Measurements from ENCODE around the gene PSD4.

PSD4 gene

DNA sequence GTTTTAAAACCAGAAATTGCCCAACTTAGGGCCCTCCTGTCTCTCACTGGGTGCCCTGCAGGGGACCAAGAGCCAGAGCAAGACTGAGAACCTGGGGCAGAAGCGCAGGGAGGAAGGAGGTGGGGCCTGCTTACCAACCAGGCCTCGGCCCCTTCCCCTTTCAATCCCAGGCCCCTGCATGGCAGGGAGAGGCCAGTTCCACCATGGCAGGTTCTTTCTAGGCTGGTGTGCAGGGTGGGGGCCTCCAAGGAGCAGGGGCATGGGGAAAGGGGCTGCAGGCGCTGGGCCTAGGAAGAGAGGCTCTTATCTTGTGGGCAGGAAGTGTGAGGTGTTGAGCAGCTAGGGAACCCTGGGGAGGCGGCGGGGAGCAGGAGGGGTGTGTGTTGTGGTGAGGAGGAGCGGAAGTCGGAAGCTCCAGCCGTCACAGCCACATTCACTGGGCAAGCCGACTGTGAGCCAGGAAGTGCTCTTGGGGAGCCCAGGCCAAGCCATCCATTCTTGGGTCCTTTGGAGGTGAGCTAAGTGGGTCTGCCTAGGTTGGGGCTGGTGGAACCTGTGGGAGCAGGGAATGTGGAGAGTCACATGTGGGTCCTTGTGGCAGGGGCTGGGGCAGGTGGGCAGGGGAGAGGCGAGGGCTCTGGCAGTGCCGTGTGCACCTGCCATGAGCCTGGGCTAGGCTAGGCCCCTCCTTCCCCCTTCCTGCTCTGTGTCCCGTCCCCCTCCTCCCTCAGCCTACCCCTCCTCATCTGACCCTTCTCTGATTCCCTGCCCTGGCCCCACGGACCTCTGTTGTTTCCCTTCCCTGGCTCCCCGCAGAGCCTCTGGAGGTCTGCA lies at the start of gene PSD4:
TSS of gene PSD4 (plus strand) at position 430 of the 834 bp plus-strand sequence. CDS start 8,486 bp downstream, outside the sequence.
- peak; percentile 89 for DNase-seq (ENCODE audit: low spot score)

DNA sequence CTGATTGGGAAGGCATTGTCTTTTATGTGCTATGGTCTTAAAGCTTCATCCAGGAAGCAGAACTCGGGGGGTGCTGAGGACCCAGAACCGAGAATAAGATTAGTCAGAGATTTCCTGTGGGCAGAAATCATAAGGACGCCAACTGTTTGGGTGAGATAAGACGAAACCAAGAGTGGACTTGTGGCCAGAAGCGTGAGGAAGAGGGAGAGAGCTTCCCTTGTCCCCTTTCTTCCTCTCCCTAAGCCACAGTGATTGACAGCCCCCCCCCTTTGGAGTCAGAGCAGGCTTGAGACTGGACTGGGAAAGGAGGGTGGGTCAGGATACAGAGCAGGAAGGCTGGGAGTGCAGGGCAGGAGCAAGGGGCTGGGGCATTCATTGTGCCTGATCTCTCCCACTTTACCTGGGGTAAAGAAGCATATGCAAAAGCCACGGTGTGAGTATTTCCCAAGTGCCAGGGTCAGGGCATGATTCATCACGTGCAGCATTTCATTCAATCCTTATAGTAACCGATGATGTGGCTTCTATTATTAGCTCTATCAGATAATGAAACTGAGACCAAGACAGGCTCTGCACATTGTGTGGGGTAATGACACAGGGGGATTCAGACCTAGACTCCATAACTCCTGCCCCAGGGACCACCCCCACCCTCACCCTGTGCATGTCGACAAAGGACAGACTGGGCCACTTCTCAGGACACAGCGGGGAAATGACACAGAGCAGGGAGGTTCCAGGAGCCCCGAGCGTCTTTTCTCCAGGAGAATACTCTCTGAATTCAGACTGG lies 49.4 kb upstream of the PSD4 start:
- DNase-seq (ENCODE audit: low spot score) = no peak

DNA sequence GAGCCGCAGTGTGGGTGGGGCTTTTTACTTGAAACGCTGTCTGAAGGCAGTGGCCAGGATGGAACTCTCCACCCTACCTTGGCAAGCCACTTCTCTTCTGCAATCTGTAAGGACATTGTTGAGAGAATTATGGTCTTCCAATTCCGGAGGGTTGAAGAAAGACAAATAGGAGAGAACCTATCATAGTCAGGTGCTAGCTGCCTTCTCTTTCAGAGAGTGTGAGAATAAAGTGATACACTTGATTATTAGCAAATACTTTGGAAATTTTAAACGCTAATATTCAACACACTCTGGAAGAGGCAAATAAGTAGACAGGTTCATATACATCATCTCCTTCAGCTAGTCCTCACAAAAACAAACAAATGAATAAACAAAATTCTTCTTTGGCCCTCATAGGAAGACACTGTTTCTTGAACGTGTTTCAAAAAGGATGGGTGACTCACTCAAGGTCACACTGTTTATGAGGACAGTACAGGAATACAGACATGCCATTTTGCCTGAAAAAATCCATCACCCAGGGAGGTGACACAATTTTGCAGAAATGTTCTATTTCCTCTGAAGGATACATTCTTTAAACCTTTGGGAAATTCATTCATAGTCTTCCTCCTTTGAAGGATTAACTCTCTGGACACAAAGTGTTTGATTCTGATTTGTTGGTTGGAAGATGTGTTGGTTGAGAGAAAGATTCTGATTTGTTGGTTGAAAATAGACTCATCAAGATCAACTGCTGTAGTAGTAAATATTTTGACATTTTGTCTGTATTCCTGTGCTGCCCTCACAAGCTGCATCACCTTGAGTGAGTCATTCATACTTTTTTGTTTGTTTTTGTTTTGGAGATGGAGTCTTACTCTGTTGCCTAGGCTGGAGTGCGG lies 48.6 kb upstream of the PSD4 start:
- DNase-seq (ENCODE audit: low spot score) = no peak

DNA sequence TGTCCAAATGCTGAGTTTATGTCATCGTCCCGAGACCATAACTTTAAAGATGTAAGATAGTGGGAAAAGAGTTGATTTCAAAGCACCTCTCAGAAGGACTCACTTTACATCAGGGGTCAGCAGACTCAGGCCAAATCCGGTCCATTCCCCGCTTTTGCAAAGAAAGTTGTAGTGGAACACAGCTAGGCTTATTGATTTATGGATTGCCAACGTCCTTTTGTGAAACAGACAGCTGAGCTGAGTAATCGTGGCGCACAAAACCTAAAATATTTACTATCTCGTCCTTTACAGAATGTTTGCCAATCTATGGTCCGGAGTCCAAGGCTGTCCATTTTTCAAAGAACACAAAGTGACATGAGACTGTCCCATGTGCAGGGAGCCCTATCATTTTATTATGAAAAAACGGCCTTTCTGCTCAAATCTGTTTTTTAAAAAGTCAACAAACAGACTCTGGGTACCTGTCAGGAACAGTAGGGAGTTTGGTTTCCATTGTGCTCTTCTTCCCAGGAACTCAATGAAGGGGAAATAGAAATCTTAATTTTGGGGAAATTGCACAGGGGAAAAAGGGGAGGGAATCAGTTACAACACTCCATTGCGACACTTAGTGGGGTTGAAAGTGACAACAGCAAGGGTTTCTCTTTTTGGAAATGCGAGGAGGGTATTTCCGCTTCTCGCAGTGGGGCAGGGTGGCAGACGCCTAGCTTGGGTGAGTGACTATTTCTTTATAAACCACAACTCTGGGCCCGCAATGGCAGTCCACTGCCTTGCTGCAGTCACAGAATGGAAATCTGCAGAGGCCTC lies 46.7 kb upstream of the PSD4 start, which contains the start of gene IL1RN:
TSS of gene IL1RN (plus strand) at position 754 of the 801 bp plus-strand sequence. CDS start at position 781, 27 bp downstream.
- DNase-seq (ENCODE audit: low spot score) = no peak

GRCh38 chr2:113127646-113128570 lies 45.9 kb upstream of the PSD4 start:
- no peak for DNase-seq (ENCODE audit: low spot score)

GRCh38 chr2:113129519-113130078 lies 44.2 kb upstream of the PSD4 start:
- no peak for DNase-seq (ENCODE audit: low spot score)

DNA sequence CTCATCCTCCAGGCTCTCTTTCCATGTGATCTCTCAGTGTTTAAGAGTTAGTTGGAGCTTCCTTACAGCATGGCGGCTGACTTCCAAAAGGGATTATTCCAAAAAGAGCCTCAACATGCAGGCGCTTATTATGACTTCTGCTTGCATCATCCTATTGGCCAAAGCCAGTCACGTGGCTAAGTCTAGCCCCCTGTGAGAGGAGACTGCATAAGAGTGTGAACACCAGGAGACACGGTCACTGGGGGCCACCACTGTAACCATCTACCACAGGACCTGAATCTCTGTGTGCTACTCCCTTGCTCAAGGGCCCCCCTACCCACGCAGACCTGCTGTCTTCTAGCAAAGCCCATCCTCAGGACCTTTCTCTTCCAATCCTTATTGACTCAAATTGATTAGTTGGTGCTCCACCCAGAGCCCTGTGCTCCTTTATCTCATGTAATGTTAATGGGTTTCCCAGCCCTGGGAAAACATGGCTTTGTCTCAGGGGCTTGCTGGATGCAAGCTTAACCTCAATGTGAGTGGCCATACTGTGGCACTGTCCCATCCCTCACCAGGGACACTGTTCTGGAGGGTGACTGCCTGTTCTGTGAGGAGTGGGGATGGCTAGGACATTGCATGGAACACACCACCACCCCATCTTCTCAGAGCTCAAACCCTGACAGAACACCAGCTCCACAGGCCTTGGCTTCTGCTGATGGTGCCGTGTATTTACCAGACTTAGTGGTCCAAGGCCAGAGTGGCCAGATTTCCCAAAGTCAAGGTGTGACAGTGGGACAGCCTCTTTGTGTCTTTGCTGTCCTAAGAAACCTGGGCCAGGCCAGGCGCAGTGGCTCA lies 42.2 kb upstream of the PSD4 start:
- no peak for DNase-seq (ENCODE audit: low spot score)

- no peak for DNase-seq (ENCODE audit: low spot score)
Observed at GRCh38 chr2:113132414-113133021, 41.3 kb upstream of the PSD4 start.

DNA sequence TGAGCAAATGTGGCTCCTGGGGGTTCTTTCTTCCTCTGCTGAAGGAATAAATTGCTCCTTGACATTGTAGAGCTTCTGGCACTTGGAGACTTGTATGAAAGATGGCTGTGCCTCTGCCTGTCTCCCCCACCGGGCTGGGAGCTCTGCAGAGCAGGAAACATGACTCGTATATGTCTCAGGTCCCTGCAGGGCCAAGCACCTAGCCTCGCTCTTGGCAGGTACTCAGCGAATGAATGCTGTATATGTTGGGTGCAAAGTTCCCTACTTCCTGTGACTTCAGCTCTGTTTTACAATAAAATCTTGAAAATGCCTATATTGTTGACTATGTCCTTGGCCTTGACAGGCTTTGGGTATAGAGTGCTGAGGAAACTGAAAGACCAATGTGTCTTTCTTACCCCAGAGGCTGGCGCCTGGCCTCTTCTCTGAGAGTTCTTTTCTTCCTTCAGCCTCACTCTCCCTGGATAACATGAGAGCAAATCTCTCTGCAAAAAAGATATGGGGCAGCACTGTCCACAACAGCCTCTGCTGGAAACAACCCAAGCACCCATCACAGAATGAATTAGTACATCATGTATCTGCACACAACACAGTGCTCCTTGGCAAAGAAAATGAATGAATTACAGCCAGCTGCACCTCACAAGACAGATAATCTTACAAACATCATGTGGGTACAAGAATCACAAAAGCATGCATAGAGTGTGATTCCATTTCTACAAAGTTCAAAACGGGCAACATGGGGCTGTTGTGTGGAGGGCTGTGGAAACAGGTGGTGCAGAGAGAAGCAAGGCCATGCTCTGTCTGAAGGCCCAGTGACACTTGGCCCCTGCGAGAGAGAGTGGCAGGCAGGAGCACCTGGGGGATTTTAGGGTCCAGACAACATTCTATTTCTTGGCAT lies 39.8 kb upstream of the PSD4 start:
- no peak for DNase-seq (ENCODE audit: low spot score)

DNA sequence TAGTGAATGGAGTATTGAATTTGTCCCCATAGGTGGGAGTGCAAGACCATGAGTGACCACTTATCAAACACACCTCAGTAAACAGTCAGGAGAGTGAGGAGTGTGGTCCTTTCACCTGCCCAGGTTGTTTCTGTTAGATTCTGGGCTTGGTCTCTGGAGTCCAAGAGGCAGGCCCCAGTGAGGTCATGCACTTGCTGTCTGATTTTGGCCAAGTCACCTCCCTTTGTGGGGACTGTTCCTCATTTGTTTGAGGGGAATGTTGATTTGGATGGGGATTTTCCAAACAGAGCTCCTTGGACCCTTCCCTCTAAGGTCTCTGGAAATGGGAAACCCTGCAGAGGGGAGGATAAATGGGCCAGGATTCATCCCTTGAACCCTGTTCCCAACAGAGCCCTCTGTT lies 39.1 kb upstream of the PSD4 start:
- no peak for DNase-seq (ENCODE audit: low spot score)

DNA sequence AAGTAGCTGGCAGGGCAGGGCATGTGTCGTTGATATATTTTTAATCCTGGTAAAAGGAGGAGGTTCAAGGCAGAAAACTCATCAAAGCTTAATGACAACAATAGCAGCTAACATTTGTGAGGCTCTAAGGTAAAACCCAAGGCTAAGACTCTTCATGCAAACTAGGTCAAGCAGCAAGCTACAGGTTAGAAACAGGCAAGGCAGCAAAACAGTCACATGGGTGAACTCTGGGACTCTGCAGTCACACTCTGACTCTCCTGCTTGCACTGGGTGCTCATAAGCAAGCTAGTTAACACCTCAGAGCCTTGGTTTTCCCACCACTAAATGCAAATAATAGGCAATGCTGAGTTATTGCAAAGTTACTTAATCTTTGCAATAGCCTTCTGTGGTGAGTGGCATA lies 38.5 kb upstream of the PSD4 start:
- DNase-seq (ENCODE audit: low spot score) = no peak

- DNase-seq (ENCODE audit: low spot score) = peak; percentile 65
Observed at GRCh38 chr2:113136828-113137775, 36.7 kb upstream of the PSD4 start.

GRCh38 chr2:113137827-113138226 lies 35.9 kb upstream of the PSD4 start:
- no peak for DNase-seq (ENCODE audit: low spot score)

- peak; percentile 90 for DNase-seq (ENCODE audit: low spot score)
Observed at GRCh38 chr2:113138428-113139322, 35.1 kb upstream of the PSD4 start.

DNA sequence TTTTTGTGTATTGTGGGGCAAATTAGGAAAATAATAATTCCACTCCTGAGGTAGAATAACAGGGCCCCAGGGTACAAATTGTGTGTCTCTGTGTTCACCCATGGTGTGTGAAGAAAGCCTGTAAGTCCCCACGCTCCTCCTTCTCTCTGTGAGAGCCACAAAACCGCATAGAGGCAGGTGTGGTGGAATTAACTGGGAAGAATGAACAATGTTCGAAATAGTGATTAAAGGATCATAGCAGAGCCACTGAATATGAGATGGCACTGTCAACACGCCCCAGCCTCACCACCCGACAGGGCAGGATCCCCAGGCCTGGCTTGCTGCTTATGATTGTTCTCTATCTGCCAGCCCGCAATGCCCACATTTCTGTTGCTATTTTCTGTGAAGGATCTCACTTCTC lies 32.3 kb upstream of the PSD4 start:
- no peak for DNase-seq (ENCODE audit: low spot score)

Data from NAMALWA (cell line).